ENCODE data around the gene LRIT2.

DNA sequence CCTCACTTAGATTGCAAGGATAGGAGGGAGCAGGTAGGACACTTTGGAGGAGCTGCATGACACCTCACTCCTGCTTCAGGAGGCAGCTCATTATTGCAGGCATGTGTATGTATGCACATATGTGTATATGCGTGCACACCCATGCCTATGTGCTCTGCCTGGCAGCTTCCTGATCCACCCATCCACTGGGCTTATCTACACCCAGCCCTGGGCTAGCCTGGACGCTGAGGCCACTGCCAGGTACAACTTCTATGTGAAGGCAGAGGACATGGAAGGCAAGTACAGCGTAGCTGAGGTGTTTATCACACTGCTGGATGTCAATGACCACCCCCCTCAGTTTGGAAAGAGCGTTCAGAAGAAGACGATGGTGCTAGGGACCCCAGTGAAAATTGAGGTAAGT is 13.3 kb downstream of the LRIT2 start:
- TF ChIP-seq, protein P1, sequence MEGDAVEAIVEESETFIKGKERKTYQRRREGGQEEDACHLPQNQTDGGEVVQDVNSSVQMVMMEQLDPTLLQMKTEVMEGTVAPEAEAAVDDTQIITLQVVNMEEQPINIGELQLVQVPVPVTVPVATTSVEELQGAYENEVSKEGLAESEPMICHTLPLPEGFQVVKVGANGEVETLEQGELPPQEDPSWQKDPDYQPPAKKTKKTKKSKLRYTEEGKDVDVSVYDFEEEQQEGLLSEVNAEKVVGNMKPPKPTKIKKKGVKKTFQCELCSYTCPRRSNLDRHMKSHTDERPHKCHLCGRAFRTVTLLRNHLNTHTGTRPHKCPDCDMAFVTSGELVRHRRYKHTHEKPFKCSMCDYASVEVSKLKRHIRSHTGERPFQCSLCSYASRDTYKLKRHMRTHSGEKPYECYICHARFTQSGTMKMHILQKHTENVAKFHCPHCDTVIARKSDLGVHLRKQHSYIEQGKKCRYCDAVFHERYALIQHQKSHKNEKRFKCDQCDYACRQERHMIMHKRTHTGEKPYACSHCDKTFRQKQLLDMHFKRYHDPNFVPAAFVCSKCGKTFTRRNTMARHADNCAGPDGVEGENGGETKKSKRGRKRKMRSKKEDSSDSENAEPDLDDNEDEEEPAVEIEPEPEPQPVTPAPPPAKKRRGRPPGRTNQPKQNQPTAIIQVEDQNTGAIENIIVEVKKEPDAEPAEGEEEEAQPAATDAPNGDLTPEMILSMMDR (conservative IDR thresholded peaks at IDR 0.05; ENCODE audit: low read length): no peak
- no peak for TF ChIP-seq EZH2phosphoT487 (IDR thresholded peaks at IDR 0.05; ENCODE audit: borderline replicate concordance, low read depth, low read length)
